Thyroid gland (tissue), 4 donors: Measurements from ENCODE around the gene ABAT.

Experiments used
- CTCF ChIP-seq, 6 experiments: fragments of 200-600 bp in 3 of 6; fragments of 450-650 bp in 3 of 6; sonication (generic) in 3 of 6; IDR thresholded peaks; one replicate each; pipeline ENCODE4 v1.5.1; 2016 to 2019; ENCODE audit warnings: antibody characterized with exemption in 6 of 6, mild to moderate bottlenecking in 2 of 6, inconsistent platforms in 1 of 6, moderate library complexity in 1 of 6
- POLR2A ChIP-seq, 2 donors: fragments of 450-650 bp; IDR thresholded peaks; one replicate each; pipeline ENCODE4 v1.6.1; 2017; ENCODE audit warnings: antibody characterized with exemption in 2 of 2, mild to moderate bottlenecking in 2 of 2, moderate library complexity in 1 of 2

- TF ChIP-seq CTCF (IDR thresholded peaks at IDR 0.05) (no peak), POLR2A (IDR thresholded peaks at IDR 0.05) (no peak)
Observed at GRCh38 chr16:8679151-8679550, 4.7 kb downstream of the ABAT start.
